Measurements from ENCODE around the gene RASAL1. TPM values are rescaled to one million over a fixed set of nuclear protein-coding genes. Genes with fewer than 3 reads are reported as not detected.

RASAL1 gene
- polyA plus RNA-seq, 1 donor (not counting 4 experiments of a cell fraction or from before 2014, with no cell fraction given): 0.05 TPM

GRCh38 chr12:113146999-113147398 lies 11.4 kb upstream of the RASAL1 start:
- Histone ChIP-seq H2AFZ (ENCODE audit: control insufficient read depth, low read length) (no peak overlapping the region), H3K27ac (ENCODE audit: control insufficient read depth, insufficient read depth, low read length) (no peak overlapping the region), H3K36me3 (ENCODE audit: control insufficient read depth in 2 of 2, extremely low read depth in 1 of 2, insufficient read depth in 2 of 2, low read length in 2 of 2) (no peaks in the 10 kb centered on the region), H3K4me2 (ENCODE audit: control insufficient read depth, extremely low read depth, insufficient read depth, low read depth, low read length) (no peak overlapping the region), H3K9me3 (ENCODE audit: control insufficient read depth, low read depth, low read length) (no peaks in the 10 kb centered on the region), H3K9ac (ENCODE audit: control insufficient read depth, extremely low read depth, insufficient read depth, low read length) (no peak overlapping the region), H3K79me2 (ENCODE audit: control insufficient read depth, insufficient read depth, low read length) (no peaks in the 10 kb centered on the region), H3K4me1 (ENCODE audit: control insufficient read depth, extremely low read depth, insufficient read depth, low read length) (peaks cover 10% of the 10 kb centered on the region), H3K9me1 (ENCODE audit: control insufficient read depth, extremely low read depth, insufficient read depth, low read length) (no peaks in the 10 kb centered on the region), H3K4me3 (ENCODE audit: control insufficient read depth in 2 of 3, extremely low read depth in 1 of 3, insufficient read depth in 2 of 3, low read depth in 1 of 3, low read length in 3 of 3) (no peak overlapping the region), H4K20me1 (ENCODE audit: control insufficient read depth, extremely low read depth, insufficient read depth, low read length) (no peaks in the 10 kb centered on the region), H3K27me3 (ENCODE audit: control insufficient read depth, extremely low read depth, insufficient read depth, low read length) (no peaks in the 10 kb centered on the region)
- FAIRE-seq: no peak
- no peak for TF ChIP-seq EZH2 (IDR thresholded peaks at IDR 0.05; ENCODE audit: low read length)
- TF ChIP-seq CTCF (optimal IDR thresholded peaks at IDR 0.05 in 1 of 3, IDR thresholded peaks at IDR 0.05 in 1 of 3, conservative IDR thresholded peaks at IDR 0.05 in 1 of 3; ENCODE audit: extremely low read depth in 1 of 3, insufficient read depth in 2 of 3, low read length in 3 of 3): no peak
- dilution Hi-C loops (cut with MboI; ENCODE audit: extremely low pct_ligation_motif_present, low sequenced_read_pairs): no loop called here
- DNase-seq (ENCODE audit: low read depth, low spot score): no peak

GRCh38 chr12:113145720-113146551 lies 10.4 kb upstream of the RASAL1 start:
- no peak overlapping the region for H3K27ac ChIP-seq (ENCODE audit: control insufficient read depth, insufficient read depth, low read length)
- H3K9me1 ChIP-seq (ENCODE audit: control insufficient read depth, extremely low read depth, insufficient read depth, low read length): no peaks in the 10 kb centered on the region
- TF ChIP-seq CTCF (optimal IDR thresholded peaks at IDR 0.05 in 1 of 3, IDR thresholded peaks at IDR 0.05 in 1 of 3, conservative IDR thresholded peaks at IDR 0.05 in 1 of 3; ENCODE audit: extremely low read depth in 1 of 3, insufficient read depth in 2 of 3, low read length in 3 of 3) (no peak), EZH2 (IDR thresholded peaks at IDR 0.05; ENCODE audit: low read length) (no peak)
- dilution Hi-C loops (cut with MboI; ENCODE audit: extremely low pct_ligation_motif_present, low sequenced_read_pairs): no loop called here
- H3K9me3 ChIP-seq (ENCODE audit: control insufficient read depth, low read depth, low read length): no peaks in the 10 kb centered on the region
- H4K20me1 ChIP-seq (ENCODE audit: control insufficient read depth, extremely low read depth, insufficient read depth, low read length): no peaks in the 10 kb centered on the region
- H3K79me2 ChIP-seq (ENCODE audit: control insufficient read depth, insufficient read depth, low read length): no peaks in the 10 kb centered on the region
- H3K4me3 ChIP-seq (ENCODE audit: control insufficient read depth in 2 of 3, extremely low read depth in 1 of 3, insufficient read depth in 2 of 3, low read depth in 1 of 3, low read length in 3 of 3): no peak overlapping the region
- DNase-seq (ENCODE audit: low read depth, low spot score): no peak
- no peak overlapping the region for H3K9ac ChIP-seq (ENCODE audit: control insufficient read depth, extremely low read depth, insufficient read depth, low read length)
- no peak for FAIRE-seq
- H3K36me3 ChIP-seq (ENCODE audit: control insufficient read depth in 2 of 2, extremely low read depth in 1 of 2, insufficient read depth in 2 of 2, low read length in 2 of 2): no peaks in the 10 kb centered on the region
- no peak overlapping the region for H3K4me2 ChIP-seq (ENCODE audit: control insufficient read depth, extremely low read depth, insufficient read depth, low read depth, low read length)
- H2AFZ ChIP-seq (ENCODE audit: control insufficient read depth, low read length): no peak overlapping the region
- H3K4me1 ChIP-seq (ENCODE audit: control insufficient read depth, extremely low read depth, insufficient read depth, low read length): peaks cover 10% of the 10 kb centered on the region
- no peaks in the 10 kb centered on the region for H3K27me3 ChIP-seq (ENCODE audit: control insufficient read depth, extremely low read depth, insufficient read depth, low read length)

All from keratinocyte (primary cell).